Measurements from ENCODE around the gene ERGIC1.
A peak's percentile ranks its signal among the peaks of the same experiment; 100 is the strongest.

ERGIC1 gene

DNA sequence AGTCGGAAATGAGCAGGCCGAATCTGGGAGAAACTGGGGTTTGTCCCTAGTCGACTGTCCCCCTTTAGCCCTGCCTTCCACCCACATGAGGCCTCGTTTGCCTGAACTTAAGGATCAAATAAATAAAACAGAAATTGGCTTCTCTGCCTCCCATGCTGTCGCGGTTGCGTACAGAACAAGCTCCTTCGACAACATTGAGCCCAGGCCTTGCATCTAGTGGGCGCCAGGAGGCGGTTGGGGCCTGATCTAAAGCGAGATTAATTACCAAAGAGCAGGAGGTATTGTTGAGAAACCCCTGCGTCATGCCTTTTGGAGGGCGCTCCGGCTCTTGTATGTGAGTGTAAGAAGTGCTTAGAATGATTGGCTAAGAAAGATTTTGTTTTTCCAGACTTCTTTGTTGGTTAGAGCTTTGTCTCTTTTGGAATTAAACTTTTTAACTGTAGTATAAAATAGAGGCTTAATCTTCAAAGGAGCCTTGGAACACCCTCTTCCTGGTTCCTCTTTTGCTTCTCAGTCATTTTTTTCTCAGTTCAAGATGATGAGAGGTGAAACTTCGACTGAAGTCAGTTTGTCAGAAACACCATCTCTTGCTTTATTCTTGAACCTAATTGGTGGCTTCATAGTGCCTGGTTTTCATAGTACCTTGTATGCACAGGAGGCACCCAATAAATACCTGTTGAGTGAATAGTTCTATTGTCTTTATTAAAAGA is 150.3 kb downstream of the ERGIC1 start:
- peak; percentile 59 for DNase-seq (ENCODE audit: low read depth)

GRCh38 chr5:172985596-172985995 is 151.5 kb downstream of the ERGIC1 start:
- no peak for DNase-seq (ENCODE audit: low read depth)

GRCh38 chr5:172988276-172988675 is 154.2 kb downstream of the ERGIC1 start:
- DNase-seq (ENCODE audit: low read depth) = no peak

GRCh38 chr5:172990776-172991175 is 156.7 kb downstream of the ERGIC1 start:
- DNase-seq (ENCODE audit: low read depth) = no peak

- DNase-seq (ENCODE audit: low read depth) = no peak
Observed at GRCh38 chr5:172994405-172994804, 160.4 kb downstream of the ERGIC1 start.

DNA sequence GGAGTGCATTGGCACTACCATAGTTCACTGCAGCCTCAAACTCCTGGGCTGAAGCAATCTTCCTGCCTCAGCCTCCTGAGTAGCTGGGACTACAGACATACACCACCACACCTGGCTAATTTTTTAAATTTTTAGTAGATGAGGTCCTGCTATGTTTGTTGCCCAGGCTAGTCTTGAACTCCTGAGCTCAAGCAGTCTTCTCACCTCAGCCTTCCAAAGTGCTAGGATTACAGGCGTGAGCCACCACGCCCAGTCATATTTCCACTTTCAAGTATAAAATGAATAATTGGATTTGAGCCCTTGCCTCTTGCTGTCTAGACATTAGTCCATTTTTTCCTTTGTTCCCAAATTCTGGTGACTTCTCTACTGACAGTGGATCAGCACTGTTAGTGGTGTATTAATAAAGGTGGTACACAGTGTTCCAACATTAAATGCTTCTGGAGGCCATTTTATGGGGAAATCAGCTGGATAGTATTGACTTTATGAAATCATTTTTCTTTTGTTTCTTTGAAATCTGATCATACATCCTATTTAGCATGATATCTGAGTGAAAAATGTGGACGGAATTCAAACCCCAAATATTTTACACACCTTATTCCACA is 165.4 kb downstream of the ERGIC1 start:
- DNase-seq (ENCODE audit: low read depth) = no peak

GRCh38 chr5:172999974-173000373 is 165.9 kb downstream of the ERGIC1 start:
- DNase-seq (ENCODE audit: low read depth) = no peak

GRCh38 chr5:173001229-173001841 is 167.3 kb downstream of the ERGIC1 start:
- DNase-seq (ENCODE audit: low read depth) = no peak
